Neural cell (in vitro differentiated cells): ENCODE results near the gene CSF1.

Experiments
- POLR2AphosphoS5 ChIP-seq: IDR thresholded peaks from 2 replicates; pipeline ENCODE4 v1.6.1; 2012
- TF ChIP-seq, protein P1 (sequence below): fragments of 450-650 bp; IDR thresholded peaks from 2 replicates; pipeline ENCODE4 v1.5.1; 2014; ENCODE audit warnings: antibody characterized with exemption, mild to moderate bottlenecking, moderate library complexity; ENCODE audit not compliant: poor library complexity, severe bottlenecking

DNA sequence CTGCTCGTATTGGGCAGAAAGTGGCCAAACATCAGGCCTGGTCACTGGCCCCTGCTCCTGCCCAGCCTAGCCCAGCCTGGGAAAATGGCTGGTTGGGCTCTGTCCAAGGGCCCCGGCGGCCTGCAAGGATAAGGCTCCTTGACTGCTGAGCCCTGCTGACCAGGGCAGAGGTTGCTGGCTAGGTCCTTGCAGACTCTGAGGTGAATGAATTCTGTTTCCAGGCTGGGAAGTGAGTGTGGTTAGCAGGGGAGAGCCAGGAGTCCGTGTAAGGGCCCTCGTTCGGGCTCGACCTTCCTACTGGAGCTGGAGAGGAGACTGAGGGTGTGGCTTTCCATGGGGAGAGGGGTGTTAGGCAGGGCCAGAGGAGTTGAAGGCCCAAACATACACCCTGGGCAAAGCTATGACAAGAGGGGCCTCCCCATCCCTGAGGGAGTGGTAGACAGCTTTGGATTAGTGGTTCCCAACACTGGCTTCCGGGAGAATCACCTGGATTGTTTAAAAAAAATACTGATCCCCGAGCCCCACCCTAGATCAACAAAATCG, 20.6 kb downstream of the CSF1 start:
- TF ChIP-seq, protein P1, sequence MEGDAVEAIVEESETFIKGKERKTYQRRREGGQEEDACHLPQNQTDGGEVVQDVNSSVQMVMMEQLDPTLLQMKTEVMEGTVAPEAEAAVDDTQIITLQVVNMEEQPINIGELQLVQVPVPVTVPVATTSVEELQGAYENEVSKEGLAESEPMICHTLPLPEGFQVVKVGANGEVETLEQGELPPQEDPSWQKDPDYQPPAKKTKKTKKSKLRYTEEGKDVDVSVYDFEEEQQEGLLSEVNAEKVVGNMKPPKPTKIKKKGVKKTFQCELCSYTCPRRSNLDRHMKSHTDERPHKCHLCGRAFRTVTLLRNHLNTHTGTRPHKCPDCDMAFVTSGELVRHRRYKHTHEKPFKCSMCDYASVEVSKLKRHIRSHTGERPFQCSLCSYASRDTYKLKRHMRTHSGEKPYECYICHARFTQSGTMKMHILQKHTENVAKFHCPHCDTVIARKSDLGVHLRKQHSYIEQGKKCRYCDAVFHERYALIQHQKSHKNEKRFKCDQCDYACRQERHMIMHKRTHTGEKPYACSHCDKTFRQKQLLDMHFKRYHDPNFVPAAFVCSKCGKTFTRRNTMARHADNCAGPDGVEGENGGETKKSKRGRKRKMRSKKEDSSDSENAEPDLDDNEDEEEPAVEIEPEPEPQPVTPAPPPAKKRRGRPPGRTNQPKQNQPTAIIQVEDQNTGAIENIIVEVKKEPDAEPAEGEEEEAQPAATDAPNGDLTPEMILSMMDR = no peak
- TF ChIP-seq POLR2AphosphoS5 = no peak
